ENCODE measurements around the gene YIF1A. TPM values are rescaled to one million over a fixed set of nuclear protein-coding genes. Genes with fewer than 3 reads are reported as not detected.

YIF1A gene
- total and polyA plus RNA-seq, 2 of the 4 experiments (the other 2 are of a cell fraction): 128 to 207 TPM

DNA sequence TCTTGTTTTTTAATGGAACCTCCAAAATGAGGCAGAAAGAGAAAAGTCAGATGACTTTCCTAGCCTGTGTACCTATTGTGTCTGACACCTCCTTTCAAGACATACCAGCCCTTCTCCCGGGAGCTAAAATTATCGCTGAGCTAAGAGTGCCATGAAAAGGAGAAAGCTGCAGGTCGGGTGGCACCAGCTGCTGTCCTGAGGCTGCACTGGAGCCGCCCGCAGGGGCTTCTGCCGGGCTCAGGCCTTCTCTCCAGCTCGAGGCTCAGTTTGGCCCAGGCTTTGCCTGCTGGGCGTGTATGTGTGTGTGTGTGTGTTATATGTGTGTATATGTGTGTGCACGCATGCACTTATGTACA, 48.2 kb downstream of the YIF1A start:
- dilution Hi-C loops (cut with HindIII; ENCODE audit: low sequenced_read_pairs, unreplicated experiment) (no loop called here), intact Hi-C loops (cut with micrococcal nuclease) (no loop called here)

More for the DNA sequence above, 48.2 kb downstream of the YIF1A start:
- Histone ChIP-seq H4K8ac (ENCODE audit: low read depth in 2 of 2, low read length in 2 of 2) (no peak overlapping the region), H2AK9ac (replicated peaks; ENCODE audit: low read depth, low read length, poor library complexity) (no peak overlapping the region), H2BK20ac (ENCODE audit: low read depth, low read length) (no peak overlapping the region), H4K20me1 (ENCODE audit: insufficient read depth, low read length) (no peaks in the 10 kb centered on the region), H3K4me3 (ENCODE audit: insufficient read depth, low read depth, low read length) (no peak overlapping the region), H2AK5ac (ENCODE audit: low read depth, low read length) (no peak overlapping the region), H3K56ac (ENCODE audit: extremely low read depth, insufficient read depth, low read length) (no peak overlapping the region), H3K18ac (ENCODE audit: low read depth, low read length) (no peak overlapping the region), H3K4ac (ENCODE audit: low read depth, low read length) (no peak overlapping the region), H4K91ac (ENCODE audit: insufficient read depth, low read depth, low read length) (no peak overlapping the region), H3K4me1 (ENCODE audit: control insufficient read depth, insufficient read depth, low read length) (no peaks in the 10 kb centered on the region), H2BK120ac (ENCODE audit: low read depth, low read length) (no peak overlapping the region), H2BK5ac (ENCODE audit: low read depth, low read length, poor library complexity, severe bottlenecking) (no peak overlapping the region), H3K9me1 (ENCODE audit: insufficient read depth, low read length) (no peaks in the 10 kb centered on the region), H3K4me2 (ENCODE audit: low read depth, low read length) (no peak overlapping the region), H3K27me3 (ENCODE audit: control insufficient read depth, insufficient read depth, low read length) (no peaks in the 10 kb centered on the region), H3K79me1 (ENCODE audit: low read depth in 1 of 2, low read length in 2 of 2) (no peaks in the 10 kb centered on the region), H3K9ac (ENCODE audit: low read depth, low read length) (no peak overlapping the region), H3K9me3 (ENCODE audit: control insufficient read depth, insufficient read depth, low read length) (no peaks in the 10 kb centered on the region), H3K36me3 (ENCODE audit: control insufficient read depth, insufficient read depth, low read length) (peaks cover 58% of the 10 kb centered on the region), H2BK15ac (ENCODE audit: low read depth, low read length) (no peak overlapping the region), H3K14ac (replicated peaks; ENCODE audit: low read depth, low read length) (no peak overlapping the region), H2AFZ (replicated peaks; ENCODE audit: low read length, poor library complexity) (no peak overlapping the region), H3K23ac (ENCODE audit: low read depth, low read length) (no peak overlapping the region), H3K27ac (ENCODE audit: insufficient read depth, low read length) (no peak overlapping the region), H4K5ac (ENCODE audit: low read depth, low read length) (no peak overlapping the region)
- POLR2A ChIA-PET (ENCODE audit: unreplicated experiment): no interaction called here
- TF ChIP-seq, protein P1, sequence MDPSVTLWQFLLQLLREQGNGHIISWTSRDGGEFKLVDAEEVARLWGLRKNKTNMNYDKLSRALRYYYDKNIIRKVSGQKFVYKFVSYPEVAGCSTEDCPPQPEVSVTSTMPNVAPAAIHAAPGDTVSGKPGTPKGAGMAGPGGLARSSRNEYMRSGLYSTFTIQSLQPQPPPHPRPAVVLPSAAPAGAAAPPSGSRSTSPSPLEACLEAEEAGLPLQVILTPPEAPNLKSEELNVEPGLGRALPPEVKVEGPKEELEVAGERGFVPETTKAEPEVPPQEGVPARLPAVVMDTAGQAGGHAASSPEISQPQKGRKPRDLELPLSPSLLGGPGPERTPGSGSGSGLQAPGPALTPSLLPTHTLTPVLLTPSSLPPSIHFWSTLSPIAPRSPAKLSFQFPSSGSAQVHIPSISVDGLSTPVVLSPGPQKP (IDR thresholded peaks at IDR 0.05; ENCODE audit: borderline replicate concordance, low read depth, low read length): no peak
- TF ChIP-seq RAD21 (IDR thresholded peaks at IDR 0.05; ENCODE audit: low read length) (no peak), SMC3 (IDR thresholded peaks at IDR 0.05; ENCODE audit: low read depth, low read length) (no peak), MAFK (IDR thresholded peaks at IDR 0.05; ENCODE audit: low read depth, low read length) (no peak), MXI1 (IDR thresholded peaks at IDR 0.05; ENCODE audit: borderline replicate concordance, low read depth, low read length) (no peak), MAZ (IDR thresholded peaks at IDR 0.05; ENCODE audit: borderline replicate concordance, low read depth, low read length) (no peak), FOS (IDR thresholded peaks at IDR 0.05; ENCODE audit: low read depth, low read length) (no peak), CEBPB (IDR thresholded peaks at IDR 0.05; ENCODE audit: low read depth, low read length) (no peak), CHD1 (IDR thresholded peaks at IDR 0.05; ENCODE audit: low read depth, low read length) (no peak), RFX5 (IDR thresholded peaks at IDR 0.05; ENCODE audit: low read depth, low read length) (no peak)
- no TSS peak for BruUV-seq (replicated peaks)
- ATAC-seq (ENCODE audit: low read depth) (no peak), DNase-seq (no peak)
- in situ Hi-C loops (cut with MboI; ENCODE audit: low sequenced_read_pairs): no loop called here
- WGBS, 2 experiments (ENCODE audit: extremely low coverage in 2 of 2, insufficient read length in 1 of 2): no CpG with 5 or more reads among the region's 9 CpGs
- CTCF ChIA-PET: interaction anchor here (1.2 kb wide), 1 partner anchor 18 kb away, joined by 4 read pairs; no protein-coding TSS in a partner anchor
